Gastroesophageal sphincter (tissue), 4 donors: ENCODE data around the gene DEPDC1. TPM values are rescaled to one million over a fixed set of nuclear protein-coding genes. Genes with fewer than 3 reads are reported as not detected.

Source experiments
- ATAC-seq: fragments of 150-250 bp; one replicate; pipeline ENCODE4 v1.9.1; 2016; ENCODE audit warnings: mild to moderate bottlenecking, moderate library complexity
- H3K27ac ChIP-seq, 4 donors: fragments of 200-600 bp; sonication (generic) in 3 of 4; 1 replicate in 3 of 4; 2 replicates in 1 of 4; pipeline ENCODE4 v1.5.1; 2016 to 2019
- H3K27me3 ChIP-seq: fragments of 200-600 bp; sonication (generic); one replicate; pipeline ENCODE4 v1.5.1; 2019
- H3K36me3 ChIP-seq, 2 donors: fragments of 200-600 bp; sonication (generic); one replicate each; pipeline ENCODE4 v1.5.1; 2019; ENCODE audit warnings: control low read depth in 1 of 2
- H3K4me1 ChIP-seq, 3 donors: fragments of 200-600 bp; sonication (generic); 1 replicate in 2 of 3; 2 replicates in 1 of 3; pipeline ENCODE4 v1.5.1; 2016 to 2019; ENCODE audit warnings: control low read depth in 2 of 3
- H3K4me3 ChIP-seq, 2 donors: fragments of 200-600 bp; sonication (generic); one replicate each; pipeline ENCODE4 v1.5.1; 2019; ENCODE audit warnings: mild to moderate bottlenecking in 1 of 2, moderate library complexity in 1 of 2
- H3K9me3 ChIP-seq, 3 donors: fragments of 200-600 bp; sonication (generic); one replicate each; pipeline ENCODE4 v1.5.1; 2017 to 2019; ENCODE audit warnings: control low read depth in 2 of 3
- CTCF ChIP-seq, 4 experiments: fragments of 200-600 bp in 2 of 4; fragments of 450-650 bp in 2 of 4; sonication (generic) in 1 of 4; IDR thresholded peaks; one replicate each; pipeline ENCODE4 v1.5.1; 2017 to 2019; ENCODE audit warnings: antibody characterized with exemption in 4 of 4, mild to moderate bottlenecking in 2 of 4, moderate library complexity in 2 of 4
- EP300 ChIP-seq: sonication (generic); formaldehyde crosslinking; IDR thresholded peaks from one replicate; pipeline ENCODE4 v1.6.1; 2017; ENCODE audit warnings: antibody characterized with exemption, mild to moderate bottlenecking
- POLR2A ChIP-seq, 2 donors: fragments of 450-650 bp; IDR thresholded peaks; one replicate each; pipeline ENCODE4 v1.6.1; 2017; ENCODE audit warnings: antibody characterized with exemption in 2 of 2, mild to moderate bottlenecking in 2 of 2, moderate library complexity in 1 of 2
- POLR2AphosphoS5 ChIP-seq: sonication (generic); formaldehyde crosslinking; IDR thresholded peaks from one replicate; pipeline ENCODE4 v1.6.1; 2017; ENCODE audit warnings: antibody characterized with exemption
- WGBS, 2 donors: methylation state at CpG; one replicate each; pipeline ENCODE4 v1.1.5; 2018; ENCODE audit warnings: low coverage in 1 of 2; 5-methylcytosine and 5-hydroxymethylcytosine counted together
- total RNA-seq, 4 donors: library from RNA; depleted of rRNA; stranded (reverse); fragments of >200 nt; gene quantifications; one replicate each; pipeline ENCODE4 v1.1.0, GENCODE V29; 2016

Gene DEPDC1
- total RNA-seq, 4 donors from 2014 or later: 0.25 TPM; not detected in 3

- TF ChIP-seq EP300 (no peak), POLR2A (IDR thresholded peaks at IDR 0.05) (no peak), CTCF (IDR thresholded peaks at IDR 0.05) (no peak), POLR2AphosphoS5 (no peak)
- Histone ChIP-seq H3K9me3 (no peaks in the 10 kb centered on the region), H3K27me3 (no peaks in the 10 kb centered on the region), H3K4me3 (no peak within 1 kb of the TSS), H3K36me3 (no peaks in the 10 kb centered on the region), H3K4me1 (no peaks in the 10 kb centered on the region), H3K27ac (no peak within 1 kb of the TSS)
- ATAC-seq: no peak
- WGBS, 2 donors: 8 to 10% methylated on average over 1 of the region's 1 CpG
Observed at GRCh38 chr1:68449901-68450300, 47.0 kb downstream of the DEPDC1 start, which contains the start of gene RPE65. Gene RPE65, minus strand, starts transcription at chr1:68449954. Its CDS starts 49 bp downstream, at chr1:68449905.

- H3K4me3 ChIP-seq: no peak overlapping the region
- no peaks in the 10 kb centered on the region for H3K9me3 ChIP-seq
- H3K27ac ChIP-seq: no peak overlapping the region
- no peaks in the 10 kb centered on the region for H3K4me1 ChIP-seq
- no peaks in the 10 kb centered on the region for H3K27me3 ChIP-seq
- TF ChIP-seq CTCF (IDR thresholded peaks at IDR 0.05) (no peak), POLR2AphosphoS5 (no peak), EP300 (no peak), POLR2A (IDR thresholded peaks at IDR 0.05) (no peak)
- no peak for ATAC-seq
- no peaks in the 10 kb centered on the region for H3K36me3 ChIP-seq
- 88 to 100% methylated on average over 1 to 3 of the region's 7 CpGs for WGBS, 2 donors
Observed at GRCh38 chr1:68448365-68448764, 48.5 kb downstream of the DEPDC1 start.

GRCh38 chr1:68445709-68446108 lies 51.2 kb downstream of the DEPDC1 start:
- ATAC-seq: no peak
- H3K36me3 ChIP-seq: no peaks in the 10 kb centered on the region
- no peaks in the 10 kb centered on the region for H3K27me3 ChIP-seq
- no peaks in the 10 kb centered on the region for H3K9me3 ChIP-seq
- H3K4me3 ChIP-seq: no peak overlapping the region
- no peak for TF ChIP-seq EP300
- no peak for TF ChIP-seq POLR2AphosphoS5
- no peak for TF ChIP-seq CTCF (IDR thresholded peaks at IDR 0.05)
- no peak for TF ChIP-seq POLR2A (IDR thresholded peaks at IDR 0.05)
- WGBS, 2 donors: 93 to 96% methylated on average over 5 to 6 of the region's 6 CpGs
- H3K27ac ChIP-seq: no peak overlapping the region
- no peaks in the 10 kb centered on the region for H3K4me1 ChIP-seq

GRCh38 chr1:68442822-68443556 lies 53.9 kb downstream of the DEPDC1 start:
- WGBS, 2 donors: 46 to 67% methylated on average over 4 to 5 of the region's 5 CpGs
- Histone ChIP-seq H3K36me3 (no peaks in the 10 kb centered on the region), H3K9me3 (no peaks in the 10 kb centered on the region), H3K27ac (no peak overlapping the region), H3K4me3 (no peak overlapping the region), H3K4me1 (no peaks in the 10 kb centered on the region), H3K27me3 (no peaks in the 10 kb centered on the region)
- no peak for ATAC-seq
- TF ChIP-seq POLR2A (IDR thresholded peaks at IDR 0.05) (no peak), POLR2AphosphoS5 (no peak), CTCF (IDR thresholded peaks at IDR 0.05) (peak; percentile 11 to 41 (median 22)), EP300 (no peak)

GRCh38 chr1:68442006-68442405 lies 54.9 kb downstream of the DEPDC1 start:
- no peak for TF ChIP-seq EP300
- no peak for TF ChIP-seq POLR2AphosphoS5
- TF ChIP-seq CTCF (IDR thresholded peaks at IDR 0.05): no peak
- TF ChIP-seq POLR2A (IDR thresholded peaks at IDR 0.05): no peak
- Histone ChIP-seq H3K4me1 (no peaks in the 10 kb centered on the region), H3K27ac (no peak overlapping the region), H3K27me3 (no peaks in the 10 kb centered on the region), H3K36me3 (no peaks in the 10 kb centered on the region), H3K4me3 (no peak overlapping the region), H3K9me3 (no peaks in the 10 kb centered on the region)
- ATAC-seq: no peak
- 83 to 93% methylated on average over 3 to 4 of the region's 4 CpGs for WGBS, 2 donors
